Measurements from ENCODE around the gene SEPTIN2.
"Not testable (repeated sequence)": the region's sequence is repeated elsewhere in the genome, so short reads cannot be mapped to it uniquely, and the experiment has no call there.

GRCh38 chr2:241385450-241385849, 69.7 kb downstream of the SEPTIN2 start:
- TF ChIP-seq CTCF (optimal IDR thresholded peaks at IDR 0.05 in 1 of 3, IDR thresholded peaks at IDR 0.05 in 1 of 3, conservative IDR thresholded peaks at IDR 0.05 in 1 of 3; ENCODE audit: extremely low read depth in 1 of 3, insufficient read depth in 2 of 3, low read length in 3 of 3); EZH2 (IDR thresholded peaks at IDR 0.05; ENCODE audit: low read length): not testable (repeated sequence)
